Measurements from ENCODE around the gene DNAJC7.

DNAJC7 gene

DNA sequence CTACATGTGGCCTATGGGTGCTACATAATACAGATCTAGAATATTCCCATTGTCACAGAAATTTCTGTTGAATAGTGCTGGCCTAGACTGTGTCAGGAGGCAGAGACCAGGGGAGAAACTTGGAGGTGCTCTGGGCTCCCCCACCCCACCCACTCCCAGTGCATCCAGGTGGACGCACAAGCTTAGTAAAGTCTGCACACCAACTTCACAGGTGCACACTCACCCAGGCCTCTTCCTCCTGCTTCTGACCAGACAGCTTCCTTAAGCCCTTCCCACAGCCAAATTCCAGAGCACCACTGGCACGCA, 58.3 kb downstream of the DNAJC7 start:
- H3K4me2 ChIP-seq (ENCODE audit: low read depth, low read length, poor library complexity, severe bottlenecking), result no peak overlapping the region
- no peak overlapping the region for H3K9ac ChIP-seq (ENCODE audit: low read depth, low read length, poor library complexity, severe bottlenecking)
- peaks cover 14% of the 10 kb centered on the region for H3K4me1 ChIP-seq (ENCODE audit: insufficient read depth, low read length, poor library complexity, severe bottlenecking)
- H3F3A ChIP-seq (ENCODE audit: low read depth), result no peaks in the 10 kb centered on the region
- H3K27me3 ChIP-seq (ENCODE audit: insufficient read depth, low read length, poor library complexity, severe bottlenecking), result no peaks in the 10 kb centered on the region
- H3K9me3 ChIP-seq (ENCODE audit: insufficient read depth, low read depth, low read length), result no peaks in the 10 kb centered on the region
- TF ChIP-seq EZH2phosphoT487 (IDR thresholded peaks at IDR 0.05; ENCODE audit: borderline replicate concordance), result no peak
- TF ChIP-seq, protein P1, sequence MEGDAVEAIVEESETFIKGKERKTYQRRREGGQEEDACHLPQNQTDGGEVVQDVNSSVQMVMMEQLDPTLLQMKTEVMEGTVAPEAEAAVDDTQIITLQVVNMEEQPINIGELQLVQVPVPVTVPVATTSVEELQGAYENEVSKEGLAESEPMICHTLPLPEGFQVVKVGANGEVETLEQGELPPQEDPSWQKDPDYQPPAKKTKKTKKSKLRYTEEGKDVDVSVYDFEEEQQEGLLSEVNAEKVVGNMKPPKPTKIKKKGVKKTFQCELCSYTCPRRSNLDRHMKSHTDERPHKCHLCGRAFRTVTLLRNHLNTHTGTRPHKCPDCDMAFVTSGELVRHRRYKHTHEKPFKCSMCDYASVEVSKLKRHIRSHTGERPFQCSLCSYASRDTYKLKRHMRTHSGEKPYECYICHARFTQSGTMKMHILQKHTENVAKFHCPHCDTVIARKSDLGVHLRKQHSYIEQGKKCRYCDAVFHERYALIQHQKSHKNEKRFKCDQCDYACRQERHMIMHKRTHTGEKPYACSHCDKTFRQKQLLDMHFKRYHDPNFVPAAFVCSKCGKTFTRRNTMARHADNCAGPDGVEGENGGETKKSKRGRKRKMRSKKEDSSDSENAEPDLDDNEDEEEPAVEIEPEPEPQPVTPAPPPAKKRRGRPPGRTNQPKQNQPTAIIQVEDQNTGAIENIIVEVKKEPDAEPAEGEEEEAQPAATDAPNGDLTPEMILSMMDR (conservative IDR thresholded peaks at IDR 0.05; ENCODE audit: low read length), result no peak
- no peaks in the 10 kb centered on the region for H3K36me3 ChIP-seq (ENCODE audit: insufficient read depth, low read length)
- no peaks in the 10 kb centered on the region for H4K20me1 ChIP-seq (ENCODE audit: insufficient read depth, low read length, poor library complexity, severe bottlenecking)
- H3K9me2 ChIP-seq (replicated peaks; ENCODE audit: low read depth, low read length), result no peaks in the 10 kb centered on the region
- H2AFZ ChIP-seq (ENCODE audit: low read length), result no peak overlapping the region
- H3K79me2 ChIP-seq (ENCODE audit: insufficient read depth, low read length), result no peaks in the 10 kb centered on the region
- no peak overlapping the region for H3K4me3 ChIP-seq (ENCODE audit: low read length, poor library complexity, severe bottlenecking)

DNA sequence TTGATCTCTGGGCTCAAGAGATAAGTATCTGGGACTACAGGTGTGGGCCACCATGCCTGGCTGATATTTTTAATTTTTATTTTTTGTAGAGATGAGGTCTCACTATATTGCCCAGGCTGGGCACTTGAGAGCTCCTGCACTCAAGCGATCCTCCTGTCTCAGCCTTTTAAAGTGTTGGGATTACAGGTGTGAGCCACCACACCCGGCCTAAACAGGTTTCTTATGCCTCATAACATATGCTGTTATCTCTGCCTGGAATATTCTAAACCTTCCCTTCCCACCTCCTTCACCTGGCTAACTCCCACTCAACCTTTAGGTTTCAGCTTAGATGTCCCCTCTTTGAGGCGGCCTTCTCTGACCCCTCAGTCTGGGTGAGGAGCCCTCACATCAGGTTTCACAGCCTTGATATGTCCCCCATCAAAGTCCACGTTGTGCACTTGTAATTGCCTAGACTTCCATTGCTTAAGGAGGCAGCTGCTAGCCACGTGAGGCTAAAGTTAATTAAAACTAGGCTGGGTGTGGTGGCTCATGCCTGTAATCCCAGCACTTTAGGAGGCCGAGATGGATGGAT, 59.3 kb downstream of the DNAJC7 start:
- Histone ChIP-seq H3K36me3 (ENCODE audit: insufficient read depth, low read length) (no peaks in the 10 kb centered on the region), H4K20me1 (ENCODE audit: insufficient read depth, low read length, poor library complexity, severe bottlenecking) (no peaks in the 10 kb centered on the region), H2AFZ (ENCODE audit: low read length) (peak overlapping the region; percentile 76; the same call in 1 of the 2 replicates), H3K9me2 (replicated peaks; ENCODE audit: low read depth, low read length) (no peaks in the 10 kb centered on the region), H3K9me3 (ENCODE audit: insufficient read depth, low read depth, low read length) (no peaks in the 10 kb centered on the region), H3K4me2 (ENCODE audit: low read depth, low read length, poor library complexity, severe bottlenecking) (peak overlapping the region; percentile 48), H3K79me2 (ENCODE audit: insufficient read depth, low read length) (no peaks in the 10 kb centered on the region), H3K27me3 (ENCODE audit: insufficient read depth, low read length, poor library complexity, severe bottlenecking) (no peaks in the 10 kb centered on the region), H3K9ac (ENCODE audit: low read depth, low read length, poor library complexity, severe bottlenecking) (peak overlapping the region; percentile 40), H3K4me1 (ENCODE audit: insufficient read depth, low read length, poor library complexity, severe bottlenecking) (peaks cover 14% of the 10 kb centered on the region), H3K4me3 (ENCODE audit: low read length, poor library complexity, severe bottlenecking) (no peak overlapping the region), H3F3A (ENCODE audit: low read depth) (no peaks in the 10 kb centered on the region)
- TF ChIP-seq EZH2phosphoT487 (IDR thresholded peaks at IDR 0.05; ENCODE audit: borderline replicate concordance), result no peak
- TF ChIP-seq, protein P1 (conservative IDR thresholded peaks at IDR 0.05; ENCODE audit: low read length), result no peak

DNA sequence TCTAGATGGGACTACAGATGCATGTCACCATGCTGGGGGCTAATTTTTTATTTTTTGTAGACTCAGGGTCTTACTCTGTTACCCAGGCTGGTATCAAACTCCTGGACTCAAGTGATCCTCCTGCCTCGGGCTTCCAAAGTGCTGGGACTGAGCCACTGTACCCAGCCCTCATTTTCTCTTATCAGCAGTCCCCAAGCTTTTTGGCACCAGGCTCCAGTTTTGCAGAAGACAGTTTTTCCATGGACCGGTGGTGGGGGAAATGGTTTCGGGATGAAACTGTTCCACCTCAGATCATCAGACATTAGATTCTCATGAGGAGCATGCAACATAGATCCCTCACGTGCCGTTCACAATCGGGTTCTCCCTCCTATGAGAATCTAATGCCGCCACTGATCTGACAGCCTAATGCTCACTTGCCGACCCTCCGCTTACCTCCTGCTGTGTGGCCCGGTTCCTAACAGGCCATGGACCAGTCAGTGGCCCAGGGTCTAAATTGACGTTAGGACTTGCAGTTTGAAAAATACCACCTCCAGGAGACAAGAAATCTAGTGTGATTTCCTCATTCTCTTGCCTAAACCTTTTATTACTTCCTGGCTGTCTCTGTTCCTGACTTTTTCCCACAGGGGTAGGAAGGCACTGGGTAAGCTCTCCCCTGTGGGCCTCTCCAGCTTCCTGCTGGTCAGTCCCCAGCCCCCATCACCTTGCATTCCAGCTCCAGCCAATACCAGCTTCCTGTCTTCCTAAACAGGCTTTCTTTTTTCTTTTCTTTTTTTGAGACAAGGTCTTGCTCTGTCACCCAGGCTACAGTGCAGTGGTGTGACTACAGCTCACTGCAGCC, 60.0 kb downstream of the DNAJC7 start:
- peak overlapping the region; percentile 48 for H3K4me2 ChIP-seq (ENCODE audit: low read depth, low read length, poor library complexity, severe bottlenecking)
- no peaks in the 10 kb centered on the region for H3K9me2 ChIP-seq (replicated peaks; ENCODE audit: low read depth, low read length)
- no peaks in the 10 kb centered on the region for H3F3A ChIP-seq (ENCODE audit: low read depth)
- TF ChIP-seq EZH2phosphoT487 (IDR thresholded peaks at IDR 0.05; ENCODE audit: borderline replicate concordance), result no peak
- TF ChIP-seq, protein P1 (conservative IDR thresholded peaks at IDR 0.05; ENCODE audit: low read length), result no peak
- peak overlapping the region; percentile 76 for H2AFZ ChIP-seq (ENCODE audit: low read length)
- H3K27me3 ChIP-seq (ENCODE audit: insufficient read depth, low read length, poor library complexity, severe bottlenecking), result no peaks in the 10 kb centered on the region
- no peaks in the 10 kb centered on the region for H4K20me1 ChIP-seq (ENCODE audit: insufficient read depth, low read length, poor library complexity, severe bottlenecking)
- no peaks in the 10 kb centered on the region for H3K36me3 ChIP-seq (ENCODE audit: insufficient read depth, low read length)
- H3K9me3 ChIP-seq (ENCODE audit: insufficient read depth, low read depth, low read length), result no peaks in the 10 kb centered on the region
- H3K79me2 ChIP-seq (ENCODE audit: insufficient read depth, low read length), result no peaks in the 10 kb centered on the region
- no peak overlapping the region for H3K4me3 ChIP-seq (ENCODE audit: low read length, poor library complexity, severe bottlenecking)
- H3K9ac ChIP-seq (ENCODE audit: low read depth, low read length, poor library complexity, severe bottlenecking), result peak overlapping the region; percentile 40
- H3K4me1 ChIP-seq (ENCODE audit: insufficient read depth, low read length, poor library complexity, severe bottlenecking), result peaks cover 14% of the 10 kb centered on the region

All from Loucy (cell line).